ENCODE measurements around the gene UVRAG. TPM values are rescaled to one million over a fixed set of nuclear protein-coding genes. Genes with fewer than 3 reads are reported as not detected.
A peak's percentile ranks its signal among the peaks of the same experiment; 100 is the strongest.
"Not testable (repeated sequence)": the region's sequence is repeated elsewhere in the genome, so short reads cannot be mapped to it uniquely, and the experiment has no call there.

Gene UVRAG
- total RNA-seq, 3 donors from 2014 or later (not counting 1 experiment from before 2014, with no cell fraction given), result 39.9 to 52.5 (median 41.4) TPM

DNA sequence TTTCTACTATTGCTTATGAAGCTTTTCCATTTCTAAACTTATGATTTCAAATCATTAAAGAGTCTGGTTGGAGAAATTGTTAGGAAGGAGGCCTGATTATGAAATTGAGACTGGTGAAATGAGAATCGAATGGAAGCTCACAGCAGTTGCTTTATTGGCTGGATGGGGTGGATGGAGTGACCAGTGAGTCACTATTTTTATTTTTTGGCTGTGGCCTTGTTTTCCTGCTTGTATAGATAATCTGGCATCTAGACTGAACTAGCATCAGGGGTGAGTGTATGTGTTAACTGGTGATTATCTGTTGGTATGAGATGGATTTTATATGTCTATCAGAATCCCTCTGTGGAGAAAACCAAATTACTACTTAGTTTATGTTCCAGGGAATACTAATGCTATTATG lies 36.2 kb downstream of the UVRAG start:
- 92% methylated on average over 1 of the region's 1 CpG for WGBS (ENCODE audit: insufficient coverage)
- H3K27ac Mint-ChIP-seq, result peak overlapping the region; percentile 52 to 84
- no peaks in the 10 kb centered on the region for H3K36me3 Mint-ChIP-seq
- ATAC-seq, result no peak
- Histone ChIP-seq H3K36me3 (ENCODE audit: control insufficient read depth, insufficient read depth, low read length) (peaks cover 9% of the 10 kb centered on the region), H3K9me3 (ENCODE audit: control insufficient read depth, insufficient read depth, low read length) (no peaks in the 10 kb centered on the region), H3K27me3 (ENCODE audit: control insufficient read depth, insufficient read depth, low read length) (no peaks in the 10 kb centered on the region), H3K4me1 (ENCODE audit: control insufficient read depth, insufficient read depth, low read length) (peaks cover 5% of the 10 kb centered on the region), H3K27ac (ENCODE audit: low read length) (no peak overlapping the region), H3K4me3 (ENCODE audit: low read length) (no peak overlapping the region)
- no peak overlapping the region for H3K4me3 Mint-ChIP-seq
- H3K27me3 Mint-ChIP-seq (ENCODE audit: low read depth in 2 of 2), result no peaks in the 10 kb centered on the region
- no peaks in the 10 kb centered on the region for H3K9me3 Mint-ChIP-seq
- intact Hi-C loops (cut with micrococcal nuclease), result no loop called here
- DNase-seq, result no peak
- TF ChIP-seq, protein P1, sequence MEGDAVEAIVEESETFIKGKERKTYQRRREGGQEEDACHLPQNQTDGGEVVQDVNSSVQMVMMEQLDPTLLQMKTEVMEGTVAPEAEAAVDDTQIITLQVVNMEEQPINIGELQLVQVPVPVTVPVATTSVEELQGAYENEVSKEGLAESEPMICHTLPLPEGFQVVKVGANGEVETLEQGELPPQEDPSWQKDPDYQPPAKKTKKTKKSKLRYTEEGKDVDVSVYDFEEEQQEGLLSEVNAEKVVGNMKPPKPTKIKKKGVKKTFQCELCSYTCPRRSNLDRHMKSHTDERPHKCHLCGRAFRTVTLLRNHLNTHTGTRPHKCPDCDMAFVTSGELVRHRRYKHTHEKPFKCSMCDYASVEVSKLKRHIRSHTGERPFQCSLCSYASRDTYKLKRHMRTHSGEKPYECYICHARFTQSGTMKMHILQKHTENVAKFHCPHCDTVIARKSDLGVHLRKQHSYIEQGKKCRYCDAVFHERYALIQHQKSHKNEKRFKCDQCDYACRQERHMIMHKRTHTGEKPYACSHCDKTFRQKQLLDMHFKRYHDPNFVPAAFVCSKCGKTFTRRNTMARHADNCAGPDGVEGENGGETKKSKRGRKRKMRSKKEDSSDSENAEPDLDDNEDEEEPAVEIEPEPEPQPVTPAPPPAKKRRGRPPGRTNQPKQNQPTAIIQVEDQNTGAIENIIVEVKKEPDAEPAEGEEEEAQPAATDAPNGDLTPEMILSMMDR (IDR thresholded peaks at IDR 0.05), result no peak
- H3K4me1 Mint-ChIP-seq, result peaks cover 31% of the 10 kb centered on the region in 2 donors

DNA sequence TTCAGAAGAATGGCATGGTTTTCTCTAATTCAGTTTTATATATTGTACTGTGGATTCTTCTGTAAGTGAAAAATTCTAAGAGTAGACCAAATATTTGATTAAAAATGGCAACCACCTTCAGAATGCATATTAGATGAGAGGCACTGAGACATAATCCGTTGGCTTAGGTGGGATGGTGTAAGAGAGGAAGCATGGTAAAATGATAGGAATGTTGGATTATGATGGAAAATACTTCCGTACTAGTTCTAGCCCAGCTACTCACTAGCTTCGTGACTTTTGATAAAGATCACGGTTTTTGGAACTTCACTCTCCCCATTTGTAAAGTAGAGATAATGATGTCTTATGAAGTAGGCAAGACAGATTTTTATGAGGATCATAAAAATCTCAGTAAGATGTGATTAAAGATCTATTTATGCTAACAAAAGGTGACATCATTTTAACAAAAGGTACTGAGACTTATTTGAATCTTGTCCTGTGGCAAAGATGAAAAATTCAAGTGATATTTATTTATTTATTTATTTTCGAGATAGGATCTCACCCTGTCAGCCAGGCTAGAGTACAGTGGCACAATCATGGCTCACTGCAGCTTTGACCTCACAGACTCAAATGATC lies 37.5 kb downstream of the UVRAG start:
- DNase-seq (no peak), ATAC-seq (no peak)
- intact Hi-C loops (cut with micrococcal nuclease), result no loop called here
- Histone ChIP-seq H3K27ac (ENCODE audit: low read length) (no peak overlapping the region), H3K36me3 (ENCODE audit: control insufficient read depth, insufficient read depth, low read length) (peaks cover 9% of the 10 kb centered on the region), H3K4me3 (ENCODE audit: low read length) (no peak overlapping the region), H3K27me3 (ENCODE audit: control insufficient read depth, insufficient read depth, low read length) (no peaks in the 10 kb centered on the region), H3K4me1 (ENCODE audit: control insufficient read depth, insufficient read depth, low read length) (peaks cover 7% of the 10 kb centered on the region), H3K9me3 (ENCODE audit: control insufficient read depth, insufficient read depth, low read length) (no peaks in the 10 kb centered on the region)
- WGBS (ENCODE audit: insufficient coverage), result 97% methylated on average over 2 of the region's 5 CpGs
- TF ChIP-seq, protein P1 (IDR thresholded peaks at IDR 0.05), result no peak
- H3K27me3 Mint-ChIP-seq (ENCODE audit: low read depth in 2 of 2), result no peaks in the 10 kb centered on the region
- H3K9me3 Mint-ChIP-seq, result no peaks in the 10 kb centered on the region
- no peaks in the 10 kb centered on the region for H3K36me3 Mint-ChIP-seq
- H3K4me1 Mint-ChIP-seq, result peaks cover 40 to 42% of the 10 kb centered on the region in 2 donors
- H3K4me3 Mint-ChIP-seq, result no peak overlapping the region
- no peak overlapping the region for H3K27ac Mint-ChIP-seq

DNA sequence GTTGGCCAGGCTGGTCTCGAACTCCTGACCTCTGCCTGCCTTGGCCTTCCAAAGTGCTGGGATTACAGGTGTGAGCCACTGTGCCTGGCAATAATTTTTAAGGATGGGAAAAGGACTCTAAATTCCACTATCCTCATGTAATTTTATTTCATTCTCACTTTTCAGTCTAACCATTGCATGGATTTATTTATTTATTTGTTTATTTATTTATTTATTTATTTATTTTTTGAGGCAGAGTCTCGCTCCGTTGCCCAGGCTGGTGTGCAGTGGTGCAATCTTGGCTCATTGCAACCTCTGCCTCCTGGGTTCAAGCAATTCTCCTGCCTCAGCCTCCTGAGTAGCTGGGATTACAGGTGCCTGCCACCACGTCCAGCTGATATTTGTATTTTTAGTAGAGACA lies 38.6 kb downstream of the UVRAG start:
- H3K9me3 Mint-ChIP-seq; ATAC-seq; H3K4me3 Mint-ChIP-seq; DNase-seq; H3K27me3 Mint-ChIP-seq (ENCODE audit: low read depth in 2 of 2); H3K36me3 ChIP-seq (ENCODE audit: control insufficient read depth, insufficient read depth, low read length); H3K9me3 ChIP-seq (ENCODE audit: control insufficient read depth, insufficient read depth, low read length); H3K4me3 ChIP-seq (ENCODE audit: low read length); H3K4me1 ChIP-seq (ENCODE audit: control insufficient read depth, insufficient read depth, low read length); H3K36me3 Mint-ChIP-seq; H3K27ac ChIP-seq (ENCODE audit: low read length); intact Hi-C loops (cut with micrococcal nuclease); H3K27ac Mint-ChIP-seq; H3K27me3 ChIP-seq (ENCODE audit: control insufficient read depth, insufficient read depth, low read length): not testable (repeated sequence)
- peaks cover 46 to 53% of the 10 kb centered on the region in 2 donors for H3K4me1 Mint-ChIP-seq
- 99% methylated on average over 4 of the region's 4 CpGs for WGBS (ENCODE audit: insufficient coverage)

DNA sequence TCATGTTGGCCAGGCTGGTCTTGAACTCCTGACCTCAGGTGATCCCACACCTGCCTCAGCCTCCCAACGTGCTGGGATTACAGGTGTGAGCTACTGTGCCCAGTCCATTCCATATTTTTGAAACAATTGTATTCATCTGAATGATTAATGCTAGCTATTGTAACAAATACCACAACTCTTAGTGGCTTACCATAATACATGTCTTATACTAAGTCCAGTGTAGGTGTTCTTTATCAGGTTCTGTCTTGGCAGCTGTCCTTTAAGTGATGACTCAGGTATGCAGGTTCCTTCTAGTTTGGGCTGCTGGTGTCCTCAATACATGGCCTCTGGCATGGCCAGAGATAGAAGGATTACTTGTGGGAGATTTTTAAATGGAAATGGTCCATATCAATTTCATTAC lies 39.0 kb downstream of the UVRAG start:
- Histone ChIP-seq H3K4me3 (ENCODE audit: low read length) (no peak overlapping the region), H3K36me3 (ENCODE audit: control insufficient read depth, insufficient read depth, low read length) (peaks cover 9% of the 10 kb centered on the region), H3K27me3 (ENCODE audit: control insufficient read depth, insufficient read depth, low read length) (no peaks in the 10 kb centered on the region), H3K27ac (ENCODE audit: low read length) (no peak overlapping the region), H3K9me3 (ENCODE audit: control insufficient read depth, insufficient read depth, low read length) (no peaks in the 10 kb centered on the region), H3K4me1 (ENCODE audit: control insufficient read depth, insufficient read depth, low read length) (peaks cover 11% of the 10 kb centered on the region)
- Mint-ChIP-seq H3K36me3 (no peaks in the 10 kb centered on the region), H3K9me3 (no peaks in the 10 kb centered on the region), H3K27me3 (ENCODE audit: low read depth in 2 of 2) (no peaks in the 10 kb centered on the region), H3K4me1 (peaks cover 46 to 57% of the 10 kb centered on the region in 2 donors), H3K4me3 (no peak overlapping the region), H3K27ac (no peak overlapping the region)
- intact Hi-C loops (cut with micrococcal nuclease), result no loop called here
- whole genome bisulfite sequencing (ENCODE audit: insufficient coverage), result 92% methylated on average over 1 of the region's 1 CpG
- TF ChIP-seq, protein P1 (IDR thresholded peaks at IDR 0.05), result no peak
- DNase-seq (no peak), ATAC-seq (no peak)

Measured in natural killer cell (primary cell).